ENCODE data around the gene MRPS26.
"Not testable (repeated sequence)": the region's sequence is repeated elsewhere in the genome, so short reads cannot be mapped to it uniquely, and the experiment has no call there.

Gene MRPS26

DNA sequence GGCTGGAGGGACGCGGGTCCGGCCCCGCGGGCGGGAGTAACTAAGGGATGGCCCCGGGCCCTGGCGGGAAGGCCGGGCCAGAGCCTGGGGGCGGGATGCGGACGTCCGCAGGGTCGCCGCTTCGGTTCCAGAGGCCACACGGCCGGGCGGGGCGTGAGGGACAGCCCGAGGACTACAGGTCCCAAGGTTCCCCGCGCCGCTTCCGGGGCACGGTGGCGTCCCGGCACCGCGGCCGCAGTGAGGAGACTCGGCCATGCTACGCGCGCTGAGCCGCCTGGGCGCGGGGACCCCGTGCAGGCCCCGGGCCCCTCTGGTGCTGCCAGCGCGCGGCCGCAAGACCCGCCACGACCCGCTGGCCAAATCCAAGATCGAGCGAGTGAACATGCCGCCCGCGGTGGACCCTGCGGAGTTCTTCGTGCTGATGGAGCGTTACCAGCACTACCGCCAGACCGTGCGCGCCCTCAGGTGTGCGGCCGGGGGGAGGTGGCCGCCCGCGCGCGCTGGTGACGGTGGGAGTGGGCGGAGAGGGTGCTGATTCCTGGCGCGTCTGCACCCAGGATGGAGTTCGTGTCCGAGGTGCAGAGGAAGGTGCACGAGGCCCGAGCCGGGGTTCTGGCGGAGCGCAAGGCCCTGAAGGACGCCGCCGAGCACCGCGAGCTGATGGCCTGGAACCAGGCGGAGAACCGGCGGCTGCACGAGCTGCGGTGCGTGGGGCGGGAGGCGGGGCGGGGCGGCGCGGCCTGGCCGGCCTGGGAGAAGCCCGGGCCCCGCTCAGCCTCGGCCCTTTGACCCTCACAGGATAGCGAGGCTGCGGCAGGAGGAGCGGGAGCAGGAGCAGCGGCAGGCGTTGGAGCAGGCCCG lies at the start of gene MRPS26:
TSS of gene MRPS26 (plus strand) at position 237 of the 861 bp plus-strand sequence. CDS start at position 254, 17 bp downstream.
- peak; percentile 88 for DNase-seq (ENCODE audit: low read depth)

DNA sequence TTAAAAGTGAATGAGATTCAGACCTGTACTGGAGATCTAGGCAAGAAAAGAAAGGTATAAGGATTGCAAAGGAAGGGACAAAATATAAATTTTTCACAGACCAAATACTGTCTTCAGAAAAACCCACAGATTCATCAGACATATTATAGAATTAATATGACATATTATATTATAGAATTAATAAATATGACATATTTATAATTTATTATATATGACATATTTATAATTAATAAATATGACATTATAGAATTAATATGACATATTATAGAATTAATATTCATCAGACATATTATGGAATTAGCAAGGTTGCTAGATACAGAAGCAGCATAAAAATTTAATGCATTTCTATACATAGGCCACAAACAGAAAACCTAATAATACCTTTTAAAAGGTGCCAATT lies 47.1 kb upstream of the MRPS26 start:
- no peak for DNase-seq (ENCODE audit: low read depth)

DNA sequence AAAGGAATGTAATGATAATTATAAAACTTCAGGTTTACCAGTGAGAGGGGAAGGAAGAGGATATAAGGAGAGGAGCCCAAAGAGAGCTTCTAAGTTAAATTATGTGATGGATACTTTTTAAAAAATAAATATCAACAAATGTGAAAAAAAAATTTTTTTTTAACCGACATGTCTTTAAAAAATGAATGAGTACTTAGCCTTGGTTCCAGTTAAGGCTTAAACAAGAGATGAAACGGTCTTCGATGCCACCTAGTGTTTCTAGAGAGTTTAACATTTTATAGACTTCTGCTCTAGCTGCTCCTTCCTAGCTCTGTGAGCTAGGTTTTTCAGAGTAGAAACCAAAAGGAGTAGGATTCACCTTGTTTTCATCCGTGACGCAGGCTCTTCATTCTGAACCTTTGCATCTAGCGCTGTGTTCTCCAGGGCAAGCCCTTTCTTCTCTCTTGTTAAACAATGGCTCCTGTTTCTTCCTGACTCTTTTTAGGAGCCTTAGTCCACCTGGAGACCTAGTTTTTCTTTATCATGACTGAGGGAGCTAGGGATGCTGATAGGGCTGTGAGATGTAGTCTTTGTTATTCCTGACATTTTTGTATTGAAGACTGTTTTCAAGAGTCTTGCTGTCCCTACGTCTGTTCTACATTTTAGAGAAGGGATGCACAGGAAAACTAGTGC lies 44.9 kb upstream of the MRPS26 start:
- peak; percentile 52 for DNase-seq (ENCODE audit: low read depth)

DNA sequence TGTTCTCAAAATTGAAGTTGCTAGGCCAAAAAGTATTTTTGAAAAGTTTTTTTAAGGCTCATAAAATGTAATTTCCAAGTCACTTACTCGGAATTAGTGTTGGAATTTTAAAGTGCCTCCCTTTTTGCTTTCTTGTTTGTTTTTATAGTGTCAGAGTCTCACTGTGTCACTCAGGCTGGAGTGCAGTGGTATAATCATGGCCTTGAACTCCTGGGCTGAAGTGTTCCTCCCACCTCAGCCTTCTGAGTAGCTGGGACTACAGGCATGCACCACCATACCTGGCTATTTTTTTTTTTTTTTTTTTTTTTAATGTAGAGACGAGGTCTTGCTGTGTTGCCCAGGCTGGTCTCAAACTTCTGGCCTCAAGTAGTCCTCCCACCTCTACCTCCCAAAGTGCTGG lies 42.4 kb upstream of the MRPS26 start:
- DNase-seq (ENCODE audit: low read depth) = no peak

DNA sequence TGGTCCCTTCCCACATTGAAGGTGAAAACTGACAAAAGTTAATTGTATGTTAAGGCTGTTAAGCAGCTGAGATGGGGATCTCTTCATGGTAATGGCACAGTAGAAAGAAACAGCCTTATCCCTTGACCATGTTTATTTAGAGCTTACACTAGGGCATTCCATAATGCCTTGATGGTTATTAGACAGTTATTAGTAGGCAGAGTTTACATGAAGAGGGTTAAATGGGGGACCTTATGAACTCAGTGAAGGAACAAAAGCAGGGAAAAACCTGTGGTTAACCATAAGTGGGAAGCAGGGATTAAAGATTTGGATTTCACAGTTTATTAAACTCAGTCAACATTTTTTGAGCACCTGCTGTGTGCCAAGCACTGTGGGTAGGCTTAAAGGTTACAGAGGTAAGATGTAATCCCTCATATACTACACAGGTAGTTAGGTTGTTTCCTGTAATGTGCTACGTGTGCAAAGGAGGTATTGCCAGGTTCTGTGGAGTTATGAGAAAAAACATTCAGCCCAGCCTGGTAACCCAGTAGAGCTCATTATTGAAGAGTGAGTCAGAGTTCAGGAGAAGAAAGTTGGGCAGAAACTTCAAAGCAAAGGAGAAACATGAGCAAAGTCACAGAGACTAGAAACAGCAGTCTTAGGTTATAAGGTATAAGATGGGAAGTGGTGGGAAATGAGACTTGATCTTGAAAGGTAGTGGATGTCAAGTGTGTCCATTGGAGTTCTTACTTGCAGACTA lies 34.7 kb upstream of the MRPS26 start:
- DNase-seq (ENCODE audit: low read depth) = no peak

DNA sequence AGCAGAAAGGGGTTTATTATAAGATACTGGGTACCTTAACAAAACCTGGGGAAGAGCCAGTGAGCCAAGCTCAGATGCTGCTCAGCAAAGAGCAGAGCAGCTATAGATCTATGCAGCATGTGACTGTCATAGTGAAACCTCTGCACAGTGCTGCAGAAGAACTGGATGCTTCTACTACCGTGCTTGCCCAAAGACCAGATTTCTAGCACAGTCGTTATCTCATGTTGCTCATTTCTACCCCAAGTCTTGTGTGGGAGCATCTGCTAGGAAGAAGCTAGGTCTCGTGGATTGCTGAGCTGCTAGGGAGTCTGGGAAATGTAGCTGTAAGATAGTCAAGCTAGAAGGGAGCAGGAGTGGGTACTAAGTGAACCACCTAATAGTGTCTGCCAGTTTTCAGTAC lies 34.1 kb upstream of the MRPS26 start:
- DNase-seq (ENCODE audit: low read depth) = no peak

DNA sequence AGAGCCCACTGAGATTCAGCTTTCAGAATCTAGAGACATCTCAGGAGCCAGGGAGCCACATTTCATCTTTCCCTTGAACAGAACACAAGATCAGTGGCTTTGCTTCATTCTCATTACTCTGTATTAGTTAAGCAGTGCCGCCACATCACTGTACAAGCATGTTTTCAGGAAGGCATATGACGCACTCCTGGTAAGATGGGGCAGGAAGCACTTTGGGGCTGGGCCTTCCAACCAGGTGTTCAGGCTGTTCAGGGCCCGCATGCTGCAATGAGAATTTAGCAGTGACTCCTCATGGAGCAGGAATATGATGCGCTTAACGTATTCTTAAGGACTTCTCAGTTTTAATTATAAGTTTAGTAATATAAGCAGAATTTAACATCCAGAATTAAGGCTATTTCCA lies 32.1 kb upstream of the MRPS26 start:
- DNase-seq (ENCODE audit: low read depth) = no peak

DNA sequence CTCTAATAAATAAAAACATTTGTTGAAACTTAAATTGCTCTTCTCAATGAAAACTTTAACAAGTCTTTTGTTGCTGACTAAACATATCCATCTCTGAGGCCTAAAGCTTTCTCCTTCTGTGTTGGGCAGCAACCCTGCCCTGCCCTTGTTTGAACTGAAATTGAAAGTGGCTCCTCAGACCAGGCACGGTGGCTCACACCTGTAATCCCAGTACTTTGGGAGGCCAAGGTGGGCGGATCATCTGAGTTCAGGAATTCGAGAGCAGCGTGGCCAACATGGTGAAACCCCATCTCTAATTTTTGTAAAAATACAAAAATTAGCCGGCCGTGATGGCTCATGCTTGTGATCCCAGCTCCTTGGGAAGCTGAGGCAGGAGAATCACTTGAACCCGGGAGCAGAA lies 31.7 kb upstream of the MRPS26 start:
- no peak for DNase-seq (ENCODE audit: low read depth)

DNA sequence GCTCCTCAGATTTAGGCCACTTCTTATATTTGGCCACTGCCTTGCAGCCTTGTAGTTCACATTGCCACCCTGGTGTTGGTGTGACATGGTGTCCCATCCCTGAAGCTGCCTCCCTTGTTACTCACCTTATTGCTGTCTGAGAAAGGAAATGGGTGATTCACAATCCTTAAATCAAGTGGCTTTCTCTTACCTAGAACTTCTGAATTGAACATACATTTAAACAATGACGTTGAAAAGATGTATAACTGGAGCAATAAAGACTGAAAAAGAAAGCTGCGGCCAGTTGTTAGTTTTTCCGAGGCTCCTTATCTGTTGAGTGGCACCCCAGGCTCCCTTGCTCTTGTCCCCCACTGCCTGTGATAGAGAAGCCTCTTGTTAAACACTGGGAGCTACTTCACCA lies 31.2 kb upstream of the MRPS26 start:
- DNase-seq (ENCODE audit: low read depth) = no peak

DNA sequence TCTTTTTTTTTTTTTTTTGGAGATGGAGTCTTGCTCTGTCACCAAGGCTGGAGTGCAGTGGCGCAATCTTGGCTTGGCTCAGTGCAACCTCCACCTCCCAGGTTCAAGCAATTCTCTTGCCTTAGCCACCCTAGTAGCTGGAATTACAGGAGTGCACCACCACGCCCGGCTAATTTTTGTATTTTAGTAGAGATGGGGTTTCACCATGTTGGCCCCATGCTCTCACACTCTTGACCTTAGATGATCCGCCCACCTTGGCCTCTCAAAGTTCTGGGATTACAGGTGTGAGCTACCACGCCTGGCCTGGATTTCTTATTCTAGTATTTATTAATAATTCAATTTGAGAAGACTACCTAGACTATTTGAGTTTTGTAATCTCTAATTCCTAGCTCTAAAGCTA lies 30.6 kb upstream of the MRPS26 start:
- DNase-seq (ENCODE audit: low read depth) = not testable (repeated sequence)

DNA sequence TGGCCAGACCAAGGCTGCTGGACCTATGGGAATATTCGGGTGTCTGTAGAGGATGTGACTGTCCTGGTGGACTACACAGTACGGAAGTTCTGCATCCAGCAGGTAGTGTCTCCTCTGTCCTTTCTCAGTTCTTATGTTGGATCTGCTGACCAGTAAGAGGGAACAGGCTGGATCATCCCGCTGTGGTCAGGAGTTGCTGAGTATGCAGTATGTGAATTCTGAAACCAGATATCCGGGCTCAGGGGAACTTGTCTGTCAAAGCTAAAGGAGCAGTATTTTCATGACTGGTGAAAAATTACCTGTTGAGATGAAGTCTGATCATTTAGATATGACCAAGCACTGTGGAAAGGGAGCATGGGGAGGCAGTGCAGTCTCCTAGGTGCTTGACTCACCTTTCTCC lies 24.5 kb upstream of the MRPS26 start:
- no peak for DNase-seq (ENCODE audit: low read depth)

DNA sequence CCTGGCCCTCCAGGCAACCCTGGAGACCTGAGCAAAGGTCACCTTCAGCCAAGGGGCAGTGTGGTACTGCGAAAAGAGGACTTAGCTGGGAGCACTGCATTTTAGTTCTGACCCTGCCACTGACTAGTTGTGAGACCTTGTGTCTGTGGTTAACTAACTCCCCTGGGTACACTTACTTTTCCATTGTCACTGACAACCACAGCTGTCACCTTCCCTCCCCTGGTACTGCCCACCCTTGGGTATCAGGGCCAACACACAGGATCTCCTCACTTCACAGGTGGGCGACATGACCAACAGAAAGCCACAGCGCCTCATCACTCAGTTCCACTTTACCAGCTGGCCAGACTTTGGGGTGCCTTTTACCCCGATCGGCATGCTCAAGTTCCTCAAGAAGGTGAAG lies 24.1 kb upstream of the MRPS26 start:
- no peak for DNase-seq (ENCODE audit: low read depth)

DNA sequence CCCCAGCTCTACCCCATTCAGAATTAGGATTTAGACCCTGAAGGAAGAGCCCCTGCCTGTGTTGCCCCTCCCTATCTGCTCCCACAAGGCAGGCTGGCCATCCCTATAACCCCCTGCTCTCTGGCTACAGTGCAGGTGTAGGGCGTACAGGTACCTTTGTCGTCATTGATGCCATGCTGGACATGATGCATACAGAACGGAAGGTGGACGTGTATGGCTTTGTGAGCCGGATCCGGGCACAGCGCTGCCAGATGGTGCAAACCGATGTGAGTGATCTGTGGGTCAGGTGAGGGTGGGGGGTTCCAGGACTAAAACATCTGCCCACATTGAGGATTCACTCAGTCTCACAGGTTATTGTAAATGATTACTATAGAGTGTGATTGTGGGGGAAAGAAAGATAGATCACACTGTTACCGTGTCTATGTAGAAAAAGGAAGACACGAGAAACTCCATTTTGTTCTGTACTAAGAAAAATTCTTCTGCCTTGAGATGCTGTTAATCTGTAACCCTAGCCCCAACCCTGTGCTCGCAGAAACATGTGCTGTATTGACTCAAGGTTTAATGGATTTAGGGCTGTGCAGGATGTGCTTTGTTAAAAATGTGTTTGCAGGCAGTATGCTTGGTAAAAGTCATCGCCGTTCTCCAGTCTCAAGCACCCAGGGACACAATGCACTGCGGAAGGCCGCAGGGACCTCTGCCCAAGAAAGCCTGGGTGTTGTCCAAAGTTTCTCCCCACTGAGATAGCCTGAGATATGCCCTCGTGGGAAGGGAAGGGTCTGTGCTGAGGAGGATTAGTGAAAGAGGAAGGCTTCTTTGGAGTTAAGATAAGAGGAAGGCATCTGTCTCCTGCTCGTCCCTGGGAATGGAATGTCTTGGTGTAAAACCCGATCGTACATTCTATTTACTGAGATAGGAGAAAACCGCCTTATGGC lies 23.0 kb upstream of the MRPS26 start:
- not testable (repeated sequence) for DNase-seq (ENCODE audit: low read depth)

DNA sequence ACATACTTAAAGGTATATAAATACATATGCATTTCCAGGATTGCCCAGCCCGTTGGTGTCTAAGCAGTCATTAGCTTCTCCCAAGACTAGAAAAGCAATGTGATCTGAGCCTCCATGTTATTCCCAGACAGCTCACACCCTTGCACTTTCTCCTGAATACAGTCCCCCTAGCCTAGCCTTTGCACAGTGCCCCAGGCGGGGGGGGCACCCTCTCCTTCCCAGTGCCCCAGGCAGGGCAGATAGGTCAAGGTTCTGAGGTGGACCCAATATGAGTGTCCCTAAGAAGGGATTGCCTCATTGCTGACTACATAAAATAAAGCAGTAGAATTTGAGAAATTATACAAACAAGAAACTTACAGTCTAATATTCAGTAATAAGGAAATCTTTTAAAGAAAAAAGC lies 17.9 kb upstream of the MRPS26 start:
- DNase-seq (ENCODE audit: low read depth) = no peak

DNA sequence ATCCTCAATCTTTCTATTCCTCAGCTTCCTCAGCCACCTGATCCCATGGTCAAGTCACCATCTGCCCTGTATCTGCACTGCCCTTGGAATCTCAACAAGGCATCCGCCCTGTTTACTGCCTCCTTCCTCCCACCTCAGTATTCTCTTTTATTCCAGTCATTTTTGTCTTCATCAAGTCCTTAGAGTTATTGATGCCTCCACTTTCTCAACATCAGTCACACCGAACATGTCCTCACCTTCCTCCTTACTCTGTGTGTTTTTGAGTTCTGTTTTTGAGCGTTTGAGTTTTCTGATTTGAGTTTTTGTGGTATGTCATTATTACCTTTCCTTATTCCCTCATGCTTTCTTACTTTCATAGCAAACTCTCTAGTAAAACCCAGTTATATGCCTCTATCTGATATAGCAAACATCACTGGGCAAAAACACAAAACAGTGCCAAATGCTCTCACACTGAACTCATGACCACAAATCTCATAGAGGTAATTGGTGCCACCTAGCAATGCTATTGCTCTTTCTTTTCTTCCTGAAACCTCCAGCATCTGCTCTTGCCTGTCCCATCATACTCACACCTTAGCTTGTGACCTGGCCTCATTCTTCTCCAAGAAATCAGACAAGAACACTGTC lies 14.2 kb upstream of the MRPS26 start:
- no peak for DNase-seq (ENCODE audit: low read depth)

DNA sequence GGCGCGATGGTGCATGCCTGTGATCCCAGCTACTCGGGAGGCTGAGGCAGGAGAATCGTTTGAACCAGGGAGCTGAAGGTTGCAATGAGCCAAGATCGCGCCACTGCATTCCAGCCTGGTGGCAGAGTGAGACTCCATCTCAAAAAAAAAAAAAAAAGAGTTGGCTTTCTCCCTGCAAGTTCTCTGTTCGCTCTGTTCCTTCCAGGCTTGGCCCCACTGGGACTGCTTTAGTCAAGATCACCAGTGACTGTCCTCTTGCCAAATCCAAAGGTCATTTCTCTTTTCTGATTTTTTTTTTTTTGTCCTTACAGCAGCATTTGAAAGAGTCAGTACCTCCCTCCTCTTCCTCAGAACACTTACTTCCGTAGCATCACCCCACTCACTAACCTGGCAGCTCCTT lies 13.2 kb upstream of the MRPS26 start:
- DNase-seq (ENCODE audit: low read depth) = peak; percentile 47

DNA sequence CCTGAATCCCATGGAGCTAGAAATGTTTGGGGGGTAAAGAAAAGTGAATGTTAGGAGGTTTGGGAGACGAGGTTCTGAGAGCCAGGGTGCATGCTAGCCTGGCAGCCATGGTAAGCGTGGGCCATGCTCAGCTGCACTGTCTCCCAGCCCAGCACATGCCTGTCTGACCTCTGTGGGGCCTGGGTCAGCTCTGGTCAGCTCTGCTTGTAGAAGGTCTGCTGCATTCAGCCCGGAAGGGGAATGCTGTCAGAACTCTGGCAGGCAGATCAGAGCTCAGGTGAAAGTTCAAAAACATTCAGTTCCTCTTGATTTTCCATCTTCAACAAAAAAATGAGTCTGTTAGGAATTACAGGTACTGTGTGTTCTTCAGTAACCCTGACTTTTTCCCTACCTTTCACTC lies 8.2 kb upstream of the MRPS26 start:
- DNase-seq (ENCODE audit: low read depth) = no peak

DNA sequence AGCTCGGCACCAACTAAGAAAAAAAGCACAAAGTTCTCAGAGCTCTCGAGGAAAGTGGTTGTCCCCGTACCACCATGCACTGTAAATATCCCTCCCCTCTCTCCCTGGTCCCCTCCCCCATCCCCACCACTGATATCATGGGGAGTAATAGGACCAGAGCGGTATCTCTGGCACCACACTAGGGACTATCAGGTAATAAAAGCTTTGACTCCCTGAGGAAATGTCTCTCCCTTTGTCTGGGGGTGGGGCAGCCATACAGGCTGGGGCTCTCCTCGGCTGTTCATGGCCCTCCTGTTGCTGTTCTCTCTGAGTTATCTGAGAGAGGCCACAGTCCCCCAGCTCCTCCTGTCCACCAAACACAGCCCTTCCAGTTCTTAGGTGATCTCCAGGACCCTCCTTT lies 7.4 kb upstream of the MRPS26 start:
- no peak for DNase-seq (ENCODE audit: low read depth)

DNA sequence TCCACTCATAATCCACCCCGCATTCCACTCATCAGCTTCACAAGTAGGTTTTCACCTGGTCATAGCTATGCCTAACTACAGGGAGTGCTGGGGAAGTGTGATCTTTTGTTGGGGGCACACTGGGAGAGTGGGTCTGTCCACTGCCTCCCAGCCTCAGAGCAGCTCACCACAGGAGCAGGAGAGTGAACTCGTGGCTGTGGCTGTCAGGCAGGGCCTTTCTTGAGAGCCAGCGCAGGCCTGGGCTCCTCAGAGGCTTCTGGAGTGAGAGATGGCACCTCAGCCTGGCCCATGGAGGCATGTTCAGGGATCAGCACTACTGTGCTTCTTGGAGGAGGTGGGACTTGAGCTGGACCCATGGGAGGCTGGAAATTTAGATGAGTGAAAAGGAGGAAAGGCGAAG lies 6.4 kb upstream of the MRPS26 start:
- DNase-seq (ENCODE audit: low read depth) = no peak

DNA sequence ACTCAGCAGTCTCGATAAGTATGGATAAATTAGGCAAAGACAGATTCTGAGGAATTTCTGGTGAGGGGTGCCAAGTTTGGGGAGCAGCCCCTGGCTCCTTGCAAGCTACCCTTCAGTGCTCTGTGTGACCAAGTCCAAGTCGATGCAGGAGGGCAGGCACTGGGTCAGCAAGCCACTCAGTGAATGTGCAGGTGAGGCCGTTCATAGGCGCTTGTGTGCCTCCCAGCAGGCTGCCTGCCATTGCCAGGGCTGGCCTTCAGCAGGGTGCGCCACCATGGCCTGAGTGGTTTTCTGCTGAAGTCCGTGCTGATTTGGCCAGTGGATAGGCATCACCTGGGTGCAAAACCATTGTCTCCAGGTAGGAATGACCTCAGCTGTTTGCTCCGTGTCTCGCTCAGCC lies 5.8 kb upstream of the MRPS26 start:
- DNase-seq (ENCODE audit: low read depth) = no peak

DNA sequence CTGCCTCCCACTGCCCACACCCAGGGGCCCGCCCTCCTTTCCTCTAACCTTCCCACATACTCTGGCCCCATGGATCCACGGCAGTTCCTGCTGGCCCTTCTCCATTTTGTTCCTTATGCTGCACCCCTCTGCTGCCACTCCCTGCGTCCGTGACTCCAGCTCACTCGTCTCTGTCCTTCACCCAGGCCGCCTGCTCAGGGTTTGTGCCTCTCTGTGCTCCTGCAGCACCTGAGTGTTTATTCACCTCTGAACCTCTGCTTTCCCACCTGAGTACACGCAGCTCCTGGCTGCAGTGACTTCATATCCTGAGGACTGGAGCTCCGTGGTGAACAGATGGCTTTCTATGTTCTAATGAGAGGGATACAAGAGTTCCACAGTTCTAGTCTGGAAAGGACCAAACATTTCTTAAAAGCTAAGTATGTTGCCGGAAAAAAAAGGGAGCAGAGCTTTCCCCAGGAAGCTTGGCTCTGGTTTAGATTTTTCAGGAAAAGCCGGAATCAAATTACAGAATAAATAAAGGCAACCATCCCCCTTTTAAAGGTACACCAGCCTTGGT lies 3.9 kb upstream of the MRPS26 start:
- DNase-seq (ENCODE audit: low read depth) = no peak

Measured in fibroblast of gingiva (primary cell).